Fibroblast of lung (primary cell): ENCODE results near the gene TSHZ2.

Source experiments
- CTCF ChIP-seq, 2 donors: IDR thresholded peaks in 1 of 2; conservative IDR thresholded peaks in 1 of 2; 1 replicate in 1 of 2; 2 replicates in 1 of 2; pipeline ENCODE4 v1.5.1; 2011 to 2012; ENCODE audit warnings: low read length in 2 of 2, control low read depth in 1 of 2, inconsistent platforms in 1 of 2, low read depth in 1 of 2, mild to moderate bottlenecking in 1 of 2
- EZH2 ChIP-seq: IDR thresholded peaks from 2 replicates; pipeline ENCODE4 v1.5.1; 2012; ENCODE audit warnings: low read length, control low read depth, mild to moderate bottlenecking; ENCODE audit errors: missing control alignments

GRCh38 chr20:53265304-53265875, 293.2 kb downstream of the TSHZ2 start:
- no peak for TF ChIP-seq CTCF (conservative IDR thresholded peaks at IDR 0.05 in 1 of 2, IDR thresholded peaks at IDR 0.05 in 1 of 2; ENCODE audit: low read depth in 1 of 2, low read length in 2 of 2)
- no peak for TF ChIP-seq EZH2
